HCT116 (cell line): ENCODE measurements around the gene AOPEP. TPM values are rescaled to one million over a fixed set of nuclear protein-coding genes. Genes with fewer than 3 reads are reported as not detected.

ENCODE experiments used
- ATAC-seq: fragments of 200-7000 bp; cut with Tn5 transposase; 2 replicates; pipeline ENCODE4 v1.9.1; 2020; ENCODE audit warnings: mild to moderate bottlenecking, moderate library complexity
- BruUV-seq: library from RNA; stranded (reverse); fragments of 400-500 nt; replicated peaks from 2 replicates; lab custom pipeline; 2021; lab: Mats Ljungman, UMichigan
- CTCF ChIA-PET: fragments of 300-600 bp; sonication (Branson Sonifier 250); formaldehyde crosslinking; loops from one replicate; lab custom pipeline; 2021; ENCODE audit warnings: antibody characterized with exemption; lab: Charles Lee
- POLR2A ChIA-PET: fragments of 300-600, 350-600 bp; sonication (Branson Sonifier 250); formaldehyde crosslinking; loops from one replicate; lab custom pipeline; 2021; ENCODE audit warnings: antibody characterized with exemption; lab: Charles Lee
- RAD21 ChIA-PET, 2 experiments: fragments of 300-600 bp; sonication (Branson Sonifier 250); formaldehyde crosslinking; loops; one replicate each; lab custom pipeline; 2023; ENCODE audit warnings: low total read pairs in 2 of 2; ENCODE audit not compliant: uncharacterized antibody in 2 of 2, unreplicated experiment in 2 of 2, low non-redundant PET in 1 of 2; lab: Charles Lee
- DNase-seq: peaks from one replicate; pipeline ENCODE4 v3.0.0-alpha.2; 2010; ENCODE audit warnings: low read depth, low spot score
- H2AFZ ChIP-seq: fragments of 200-600 bp; shearing (Covaris generic), sonication (generic); 2 replicates; pipeline ENCODE4 v1.6.1; 2017; ENCODE audit warnings: low read depth, mixed run types, mixed read lengths, antibody characterized with exemption, low read length; ENCODE audit not compliant: poor library complexity, severe bottlenecking
- H3K27ac ChIP-seq: 2 replicates; pipeline ENCODE4 v1.5.1; 2012; ENCODE audit warnings: low read depth, low read length
- H3K27me3 ChIP-seq: fragments of 200-600 bp; sonication (generic); 2 replicates; pipeline ENCODE4 v1.6.1; 2016; ENCODE audit warnings: mixed run types, low read length, mixed read lengths; ENCODE audit not compliant: insufficient read depth
- H3K36me3 ChIP-seq, 2 experiments: fragments of 200-500 bp in 1 of 2; fragments of 200-600 bp in 1 of 2; sonication (Bioruptor generic) in 1 of 2; sonication (generic) in 1 of 2; 2 replicates each; pipeline versions ENCODE4 v1.5.1 to v1.6.1; 2014 to 2016; ENCODE audit warnings: low read length in 2 of 2, inconsistent platforms in 1 of 2, mixed read lengths in 1 of 2, mixed run types in 1 of 2; ENCODE audit not compliant: insufficient read depth in 2 of 2, control insufficient read depth in 1 of 2
- H3K4me1 ChIP-seq, 2 experiments: fragments of 200-600 bp in 1 of 2; sonication (generic) in 1 of 2; 2 replicates each; pipeline versions ENCODE4 v1.5.1 to v1.6.1; 2012 to 2017; ENCODE audit warnings: low read length in 2 of 2, inconsistent platforms in 1 of 2, mild to moderate bottlenecking in 1 of 2, mixed read lengths in 1 of 2, mixed run types in 1 of 2, moderate library complexity in 1 of 2; ENCODE audit not compliant: insufficient read depth in 2 of 2, control insufficient read depth in 1 of 2
- H3K4me2 ChIP-seq: fragments of 200-600 bp; sonication (generic); 2 replicates; pipeline ENCODE4 v1.6.1; 2017; ENCODE audit warnings: mixed run types, low read length, mixed read lengths
- H3K4me3 ChIP-seq, 2 experiments: fragments of 200-600 bp in 1 of 2; sonication (generic) in 1 of 2; replicated peaks in 1 of 2; 2 replicates each; pipeline ENCODE4 v1.5.1; 2011 to 2016; ENCODE audit warnings: low read length in 2 of 2, control low read depth in 1 of 2, low read depth in 1 of 2, mild to moderate bottlenecking in 1 of 2, mixed read lengths in 1 of 2, mixed run types in 1 of 2
- H3K79me2 ChIP-seq: fragments of 200-600 bp; sonication (generic); 2 replicates; pipeline ENCODE4 v1.6.1; 2017; ENCODE audit warnings: mild to moderate bottlenecking, mixed run types, low read length, moderate library complexity, mixed read lengths; ENCODE audit not compliant: insufficient read depth
- H3K9ac ChIP-seq: fragments of 200-600 bp; sonication (generic); 2 replicates; pipeline ENCODE4 v1.6.1; 2016; ENCODE audit warnings: low read length, mixed read lengths
- H3K9me2 ChIP-seq: fragments of 200-600 bp; sonication (generic), shearing (Covaris generic); 2 replicates; pipeline ENCODE4 v1.6.1; 2017; ENCODE audit warnings: mixed run types, mild to moderate bottlenecking, moderate library complexity; ENCODE audit not compliant: insufficient read depth
- H3K9me3 ChIP-seq, 2 experiments: fragments of 200-500 bp in 1 of 2; fragments of 200-600 bp in 1 of 2; sonication (Bioruptor generic) in 1 of 2; sonication (generic) in 1 of 2; 2 replicates each; pipeline ENCODE4 v1.6.1; 2014 to 2017; ENCODE audit warnings: low read length in 2 of 2, mixed read lengths in 2 of 2, inconsistent platforms in 1 of 2, low read depth in 1 of 2, mild to moderate bottlenecking in 1 of 2, mixed run types in 1 of 2, moderate library complexity in 1 of 2; ENCODE audit not compliant: control insufficient read depth in 1 of 2, insufficient read depth in 1 of 2
- H4K20me1 ChIP-seq: fragments of 200-600 bp; sonication (generic), shearing (Covaris generic); 2 replicates; pipeline ENCODE4 v1.6.1; 2017; ENCODE audit warnings: mixed run types, mild to moderate bottlenecking, moderate library complexity; ENCODE audit not compliant: insufficient read depth
- ATF3 ChIP-seq: IDR thresholded peaks from 2 replicates; pipeline ENCODE4 v1.6.1; 2012
- CEBPB ChIP-seq: IDR thresholded peaks from 2 replicates; pipeline ENCODE4 v1.6.1; 2012; ENCODE audit warnings: low read depth
- EGR1 ChIP-seq: IDR thresholded peaks from 2 replicates; pipeline ENCODE4 v1.6.1; 2012; ENCODE audit warnings: low read depth
- ELF1 ChIP-seq: IDR thresholded peaks from 2 replicates; pipeline ENCODE4 v1.6.1; 2012; ENCODE audit warnings: low read depth, borderline replicate concordance
- EZH2phosphoT487 ChIP-seq: fragments of 200-600 bp; IDR thresholded peaks from 2 replicates; pipeline ENCODE4 v1.6.1; 2018; ENCODE audit warnings: antibody characterized with exemption, borderline replicate concordance
- FOSL1 ChIP-seq: IDR thresholded peaks from 2 replicates; pipeline ENCODE4 v1.6.1; 2012; ENCODE audit warnings: low read depth
- JUND ChIP-seq: IDR thresholded peaks from 2 replicates; pipeline ENCODE4 v1.6.1; 2012
- MAX ChIP-seq: IDR thresholded peaks from 2 replicates; pipeline ENCODE4 v1.6.1; 2012
- SRF ChIP-seq: IDR thresholded peaks from 2 replicates; pipeline ENCODE4 v1.6.1; 2012; ENCODE audit warnings: low read depth
- TCF7L2 ChIP-seq: IDR thresholded peaks from 2 replicates; pipeline ENCODE4 v1.7.0; 2011; ENCODE audit warnings: borderline replicate concordance, inconsistent platforms; ENCODE audit not compliant: insufficient read depth, insufficient read length; ENCODE audit errors: extremely low read depth
- ZNF274 ChIP-seq: fragments of 200-500 bp; sonication (Bioruptor generic); IDR thresholded peaks from 2 replicates; pipeline ENCODE4 v1.6.1; 2014; ENCODE audit warnings: mild to moderate bottlenecking, low read depth, low read length, inconsistent platforms
- intact Hi-C: fragments of 100-400 bp; cut with micrococcal nuclease; formaldehyde crosslinking; loops from 2 replicates; pipeline ENCODE4 v1.10.0; 2022
- total RNA-seq: library from RNA; stranded (reverse); gene quantifications from one replicate; pipeline ENCODE4 v1.2.1, GENCODE V29; 2021; ENCODE audit not compliant: unreplicated experiment

The AOPEP gene
- total RNA-seq, 1 experiment from 2014 or later = 15.1 TPM

- H3K4me2 ChIP-seq = no peak overlapping the region
- no peaks in the 10 kb centered on the region for H3K27me3 ChIP-seq
- no peaks in the 10 kb centered on the region for H3K9me2 ChIP-seq
- ChIA-PET CTCF (interaction anchor here (1.0 kb wide), 1 partner anchor 420 kb away, joined by 5 read pairs; no protein-coding TSS in a partner anchor), RAD21 (no interaction called here)
- H3K79me2 ChIP-seq = no peaks in the 10 kb centered on the region
- H2AFZ ChIP-seq = no peak overlapping the region
- H3K4me1 ChIP-seq = peaks cover 13 to 34% of the 10 kb centered on the region in 2 experiments
- H3K9ac ChIP-seq = no peak overlapping the region
- intact Hi-C loops = no loop called here
- H3K36me3 ChIP-seq = peaks cover 0 to 4% of the 10 kb centered on the region in 2 experiments; a peak in 2 of 4 replicates
- no TSS peak for BruUV-seq
- H3K4me3 ChIP-seq = no peak overlapping the region
- H3K27ac ChIP-seq = no peak overlapping the region
- TF ChIP-seq JUND (no peak), ELF1 (no peak), CEBPB (no peak), ZNF274 (no peak), EZH2phosphoT487 (no peak), MAX (no peak), FOSL1 (no peak), SRF (no peak), EGR1 (no peak), ATF3 (no peak), TCF7L2 (no peak)
- TF ChIP-seq, all 23 proteins: peak for 0
- Histone ChIP-seq H3K9me3 (no peaks in the 10 kb centered on the region), H4K20me1 (no peaks in the 10 kb centered on the region)
- POLR2A ChIA-PET = interaction anchor here (0.6 kb wide), 1 partner anchor 419 kb away, joined by 4 read pairs; no protein-coding TSS in a partner anchor
- DNase-seq (no peak), ATAC-seq (no peak)
These were observed 362.1 kb downstream of the AOPEP start for GRCh38 chr9:95088421-95089161.
